PC-3 (cell line): Measurements from ENCODE around the gene HOXA10.

Source experiments
- EZH2 ChIP-seq: fragments of 300-600 bp; sonication (generic); IDR thresholded peaks from one replicate; pipeline ENCODE4 v1.6.1; 2017; ENCODE audit warnings: antibody characterized with exemption, mild to moderate bottlenecking, low read length; ENCODE audit not compliant: unreplicated experiment
- TF ChIP-seq, protein P1 (sequence below): fragments of 300-600 bp; sonication (generic); conservative IDR thresholded peaks from 2 replicates; pipeline ENCODE4 v1.5.1; 2017; ENCODE audit warnings: antibody characterized with exemption, low read depth, mild to moderate bottlenecking, low read length

DNA sequence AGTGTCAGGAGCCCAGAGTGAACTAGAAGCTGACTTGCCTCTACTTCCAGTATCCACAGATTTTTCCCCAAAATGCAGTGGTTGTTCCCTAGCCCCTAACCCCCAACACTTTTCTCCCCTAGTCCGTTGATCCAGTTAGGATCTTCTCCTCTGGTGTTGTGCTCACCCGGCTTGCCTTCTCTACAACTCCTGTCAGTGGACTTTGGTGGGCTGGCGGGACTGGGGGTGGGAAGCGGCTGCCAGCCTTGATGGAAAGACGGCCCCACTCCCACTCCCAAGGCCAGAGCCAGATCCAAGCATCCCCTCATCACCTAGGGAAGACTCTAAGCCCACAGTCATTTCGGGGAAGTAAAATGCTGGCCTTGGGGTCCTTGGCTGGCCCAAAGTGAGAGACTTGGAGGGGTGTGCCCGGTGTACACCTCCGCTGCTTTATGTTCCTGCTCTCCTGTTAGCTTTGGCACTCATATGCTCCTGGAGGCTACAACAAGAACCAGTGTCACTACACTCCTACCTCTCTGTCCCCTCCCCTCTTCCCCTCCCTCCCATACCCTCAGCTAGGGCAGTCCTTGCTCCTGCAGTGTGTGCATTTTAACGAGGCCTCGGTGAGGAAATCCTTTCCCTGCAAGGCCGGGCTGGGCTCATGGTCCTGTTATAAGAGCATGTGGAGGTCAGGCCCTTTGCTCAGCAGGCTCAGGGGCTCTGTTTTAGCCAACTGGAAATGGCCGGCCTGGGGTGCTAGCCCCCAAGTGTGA, 930 bp upstream of the HOXA10 start:
- TF ChIP-seq, protein P1, sequence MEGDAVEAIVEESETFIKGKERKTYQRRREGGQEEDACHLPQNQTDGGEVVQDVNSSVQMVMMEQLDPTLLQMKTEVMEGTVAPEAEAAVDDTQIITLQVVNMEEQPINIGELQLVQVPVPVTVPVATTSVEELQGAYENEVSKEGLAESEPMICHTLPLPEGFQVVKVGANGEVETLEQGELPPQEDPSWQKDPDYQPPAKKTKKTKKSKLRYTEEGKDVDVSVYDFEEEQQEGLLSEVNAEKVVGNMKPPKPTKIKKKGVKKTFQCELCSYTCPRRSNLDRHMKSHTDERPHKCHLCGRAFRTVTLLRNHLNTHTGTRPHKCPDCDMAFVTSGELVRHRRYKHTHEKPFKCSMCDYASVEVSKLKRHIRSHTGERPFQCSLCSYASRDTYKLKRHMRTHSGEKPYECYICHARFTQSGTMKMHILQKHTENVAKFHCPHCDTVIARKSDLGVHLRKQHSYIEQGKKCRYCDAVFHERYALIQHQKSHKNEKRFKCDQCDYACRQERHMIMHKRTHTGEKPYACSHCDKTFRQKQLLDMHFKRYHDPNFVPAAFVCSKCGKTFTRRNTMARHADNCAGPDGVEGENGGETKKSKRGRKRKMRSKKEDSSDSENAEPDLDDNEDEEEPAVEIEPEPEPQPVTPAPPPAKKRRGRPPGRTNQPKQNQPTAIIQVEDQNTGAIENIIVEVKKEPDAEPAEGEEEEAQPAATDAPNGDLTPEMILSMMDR: no peak
- no peak for TF ChIP-seq EZH2
